ENCODE measurements around the gene SKIC2.
"Not testable (repeated sequence)": the region's sequence is repeated elsewhere in the genome, so short reads cannot be mapped to it uniquely, and the experiment has no call there.

- TF ChIP-seq CTCF, POLR2A (IDR thresholded peaks at IDR 0.05): not testable (repeated sequence)
Measured at GRCh38 chr6:32010856-32011530, 52.0 kb downstream of the SKIC2 start.
